HEK293 (cell line): ENCODE data around the gene CAMK2N2.

Experiments
- CTCF ChIA-PET: fragments of 350-600 bp; formaldehyde crosslinking; extraction: SDS; loops from one replicate; lab custom pipeline; 2021; ENCODE audit warnings: antibody characterized with exemption; lab: Yijun Ruan, JAX
- POLR2A ChIA-PET: fragments of 300-600 bp; formaldehyde crosslinking; extraction: SDS; loops from one replicate; lab custom pipeline; 2020; ENCODE audit warnings: antibody characterized with exemption, inconsistent platforms; lab: Yijun Ruan, JAX
- H3K27ac ChIP-seq: fragments of 200-500 bp; sonication (Bioruptor generic); 2 replicates; pipeline ENCODE4 v1.5.1; 2014; ENCODE audit warnings: low read depth, low read length, control low read depth, inconsistent platforms; ENCODE audit errors: extremely low read depth
- H3K36me3 ChIP-seq, 2 experiments: fragments of 200-500 bp in 1 of 2; sonication (Bioruptor generic) in 1 of 2; 1 replicate in 1 of 2; 2 replicates in 1 of 2; pipeline ENCODE4 v1.5.1; 2014 to 2017; ENCODE audit warnings: inconsistent platforms in 2 of 2, low read length in 2 of 2; ENCODE audit not compliant: control insufficient read depth in 2 of 2, insufficient read depth in 1 of 2
- H3K4me1 ChIP-seq: fragments of 200-500 bp; sonication (Bioruptor generic); 2 replicates; pipeline ENCODE4 v1.5.1; 2014; ENCODE audit warnings: mild to moderate bottlenecking, low read length, inconsistent platforms; ENCODE audit not compliant: control insufficient read depth, insufficient read depth
- H3K4me3 ChIP-seq: 2 replicates; pipeline ENCODE4 v1.5.1; 2011; ENCODE audit warnings: low read depth, mild to moderate bottlenecking, control low read depth, low read length, moderate library complexity
- H3K9me3 ChIP-seq: fragments of 200-500 bp; sonication (Bioruptor generic); 2 replicates; pipeline ENCODE4 v1.5.1; 2014; ENCODE audit warnings: low read depth, low read length, inconsistent platforms; ENCODE audit not compliant: control insufficient read depth, insufficient read depth
- AEBP2 ChIP-seq: fragments of 450-650 bp; formaldehyde crosslinking; IDR thresholded peaks from 2 replicates; pipeline ENCODE4 v1.5.1; 2016; ENCODE audit warnings: missing biosample characterization, missing genetic modification characterization, borderline replicate concordance
- KLF1 ChIP-seq: fragments of 450-650 bp; formaldehyde crosslinking; IDR thresholded peaks from 2 replicates; pipeline ENCODE4 v1.5.1; 2016; ENCODE audit warnings: missing biosample characterization, missing genetic modification characterization
- KLF16 ChIP-seq: fragments of 450-650 bp; formaldehyde crosslinking; IDR thresholded peaks from 2 replicates; pipeline ENCODE4 v1.5.1; 2017; ENCODE audit warnings: missing biosample characterization, missing genetic modification characterization
- KLF9 ChIP-seq: fragments of 450-650 bp; formaldehyde crosslinking; IDR thresholded peaks from 2 replicates; pipeline ENCODE4 v1.5.1; 2016; ENCODE audit warnings: missing biosample characterization, missing genetic modification characterization, low read depth
- MYNN ChIP-seq: fragments of 450-650 bp; formaldehyde crosslinking; IDR thresholded peaks from 2 replicates; pipeline ENCODE4 v1.5.1; 2016; ENCODE audit warnings: missing biosample characterization, missing genetic modification characterization, borderline replicate concordance
- SCRT1 ChIP-seq: fragments of 450-650 bp; formaldehyde crosslinking; IDR thresholded peaks from 2 replicates; pipeline ENCODE4 v1.5.1; 2016; ENCODE audit warnings: missing biosample characterization, missing genetic modification characterization, borderline replicate concordance
- SETDB1 ChIP-seq: IDR thresholded peaks from one replicate; pipeline ENCODE4 v1.6.1; 2017; ENCODE audit warnings: mild to moderate bottlenecking, low read length, moderate library complexity, mixed read lengths; ENCODE audit not compliant: insufficient read length
- SP2 ChIP-seq: fragments of 450-650 bp; formaldehyde crosslinking; IDR thresholded peaks from 2 replicates; pipeline ENCODE4 v1.5.1; 2016; ENCODE audit warnings: missing biosample characterization, missing genetic modification characterization
- SP7 ChIP-seq: fragments of 450-650 bp; formaldehyde crosslinking; IDR thresholded peaks from 2 replicates; pipeline ENCODE4 v1.5.1; 2016; ENCODE audit warnings: missing biosample characterization, missing genetic modification characterization
- TCF7L2 ChIP-seq: IDR thresholded peaks from 2 replicates; pipeline ENCODE4 v1.6.1; 2011; ENCODE audit warnings: low read depth, mild to moderate bottlenecking, inconsistent platforms, low read length, moderate library complexity, borderline replicate concordance
- ZBTB48 ChIP-seq: fragments of 450-650 bp; formaldehyde crosslinking; IDR thresholded peaks from 2 replicates; pipeline ENCODE4 v1.5.1; 2016; ENCODE audit warnings: missing biosample characterization, missing genetic modification characterization
- ZFP37 ChIP-seq: fragments of 450-650 bp; formaldehyde crosslinking; IDR thresholded peaks from 2 replicates; pipeline ENCODE4 v1.5.1; 2016; ENCODE audit warnings: missing biosample characterization, missing genetic modification characterization
- ZNF10 ChIP-seq: fragments of 450-650 bp; formaldehyde crosslinking; IDR thresholded peaks from 2 replicates; pipeline ENCODE4 v1.5.1; 2017; ENCODE audit warnings: missing biosample characterization, missing genetic modification characterization
- ZNF112 ChIP-seq: fragments of 450-650 bp; formaldehyde crosslinking; IDR thresholded peaks from 2 replicates; pipeline ENCODE4 v1.5.0; 2017; ENCODE audit warnings: missing biosample characterization, missing genetic modification characterization
- ZNF184 ChIP-seq: fragments of 450-650 bp; IDR thresholded peaks from 2 replicates; pipeline ENCODE4 v1.5.1; 2018; ENCODE audit warnings: missing biosample characterization, mild to moderate bottlenecking, missing genetic modification characterization
- ZNF202 ChIP-seq: fragments of 450-650 bp; formaldehyde crosslinking; IDR thresholded peaks from 2 replicates; pipeline ENCODE4 v1.5.1; 2016; ENCODE audit warnings: missing biosample characterization, missing genetic modification characterization, borderline replicate concordance
- ZNF302 ChIP-seq: fragments of 450-650 bp; formaldehyde crosslinking; IDR thresholded peaks from 2 replicates; pipeline ENCODE4 v1.5.1; 2016; ENCODE audit warnings: missing biosample characterization, missing genetic modification characterization, low read depth
- ZNF311 ChIP-seq: fragments of 450-650 bp; formaldehyde crosslinking; IDR thresholded peaks from 2 replicates; pipeline ENCODE4 v1.5.1; 2017; ENCODE audit warnings: missing biosample characterization, missing genetic modification characterization, borderline replicate concordance
- ZNF341 ChIP-seq: fragments of 450-650 bp; formaldehyde crosslinking; IDR thresholded peaks from 2 replicates; pipeline ENCODE4; 2016; ENCODE audit warnings: low read depth, missing biosample characterization, missing genetic modification characterization
- ZNF350 ChIP-seq: fragments of 450-650 bp; formaldehyde crosslinking; IDR thresholded peaks from 2 replicates; pipeline ENCODE4 v1.5.0; 2017; ENCODE audit warnings: missing biosample characterization, mild to moderate bottlenecking, missing genetic modification characterization
- ZNF416 ChIP-seq: fragments of 450-650 bp; formaldehyde crosslinking; IDR thresholded peaks from 2 replicates; pipeline ENCODE4 v1.5.1; 2016; ENCODE audit warnings: missing biosample characterization, missing genetic modification characterization
- ZNF623 ChIP-seq: fragments of 450-650 bp; formaldehyde crosslinking; IDR thresholded peaks from 2 replicates; pipeline ENCODE4 v1.5.1; 2016; ENCODE audit warnings: missing biosample characterization, missing genetic modification characterization
- ZNF629 ChIP-seq: fragments of 450-650 bp; formaldehyde crosslinking; IDR thresholded peaks from 2 replicates; pipeline ENCODE4 v1.5.1; 2017; ENCODE audit warnings: missing biosample characterization, missing genetic modification characterization
- ZNF664 ChIP-seq: fragments of 450-650 bp; formaldehyde crosslinking; IDR thresholded peaks from 2 replicates; pipeline ENCODE4 v1.5.1; 2016; ENCODE audit warnings: missing biosample characterization, missing genetic modification characterization
- ZNF707 ChIP-seq: fragments of 450-650 bp; formaldehyde crosslinking; IDR thresholded peaks from 2 replicates; pipeline ENCODE4 v1.5.1; 2016; ENCODE audit warnings: missing biosample characterization, missing genetic modification characterization
- ZNF776 ChIP-seq: fragments of 450-650 bp; formaldehyde crosslinking; IDR thresholded peaks from 2 replicates; pipeline ENCODE4 v1.5.0; 2017; ENCODE audit warnings: missing biosample characterization, missing genetic modification characterization, borderline replicate concordance
- ZNF792 ChIP-seq: fragments of 450-650 bp; formaldehyde crosslinking; IDR thresholded peaks from 2 replicates; pipeline ENCODE4 v1.5.1; 2016; ENCODE audit warnings: missing biosample characterization, missing genetic modification characterization
- ZNF837 ChIP-seq: fragments of 450-650 bp; formaldehyde crosslinking; IDR thresholded peaks from 2 replicates; pipeline ENCODE4 v1.5.1; 2016; ENCODE audit warnings: missing biosample characterization, missing genetic modification characterization
- ZSCAN30 ChIP-seq: fragments of 450-650 bp; IDR thresholded peaks from 2 replicates; pipeline ENCODE4 v1.5.1; 2018; ENCODE audit warnings: missing biosample characterization, mild to moderate bottlenecking, missing genetic modification characterization, moderate library complexity
- TF ChIP-seq, protein P1 (sequence below): fragments of 450-650 bp; formaldehyde crosslinking; IDR thresholded peaks from 2 replicates; pipeline ENCODE4 v1.5.1; 2016; ENCODE audit warnings: missing biosample characterization, missing genetic modification characterization
- TF ChIP-seq, protein P2 (sequence below): fragments of 450-650 bp; formaldehyde crosslinking; IDR thresholded peaks from 2 replicates; pipeline ENCODE4 v1.5.1; 2017; ENCODE audit warnings: missing biosample characterization, missing genetic modification characterization

The CAMK2N2 gene

DNA sequence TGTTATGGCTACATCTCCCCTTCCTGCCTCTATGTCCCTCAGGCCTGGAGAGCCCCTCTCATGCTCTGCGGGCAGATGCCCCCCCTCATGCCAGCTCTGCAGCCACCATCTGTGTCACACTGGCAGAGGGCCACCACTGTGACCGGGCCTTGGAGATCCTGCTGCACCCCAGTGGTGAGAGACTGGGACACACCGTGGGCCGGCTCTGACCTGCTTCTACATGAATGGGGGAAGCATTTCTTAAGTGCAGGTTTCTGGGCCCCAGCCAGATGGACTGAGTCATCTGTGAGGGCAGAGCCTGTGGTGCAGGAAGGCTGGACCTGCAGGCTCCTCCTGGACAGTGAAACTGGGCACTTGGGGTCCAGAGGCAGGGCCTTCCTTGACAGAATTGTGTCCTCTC, 27.1 kb downstream of the CAMK2N2 start (continued):
- TF ChIP-seq SP7, result no peak
- no peak for TF ChIP-seq AEBP2

DNA sequence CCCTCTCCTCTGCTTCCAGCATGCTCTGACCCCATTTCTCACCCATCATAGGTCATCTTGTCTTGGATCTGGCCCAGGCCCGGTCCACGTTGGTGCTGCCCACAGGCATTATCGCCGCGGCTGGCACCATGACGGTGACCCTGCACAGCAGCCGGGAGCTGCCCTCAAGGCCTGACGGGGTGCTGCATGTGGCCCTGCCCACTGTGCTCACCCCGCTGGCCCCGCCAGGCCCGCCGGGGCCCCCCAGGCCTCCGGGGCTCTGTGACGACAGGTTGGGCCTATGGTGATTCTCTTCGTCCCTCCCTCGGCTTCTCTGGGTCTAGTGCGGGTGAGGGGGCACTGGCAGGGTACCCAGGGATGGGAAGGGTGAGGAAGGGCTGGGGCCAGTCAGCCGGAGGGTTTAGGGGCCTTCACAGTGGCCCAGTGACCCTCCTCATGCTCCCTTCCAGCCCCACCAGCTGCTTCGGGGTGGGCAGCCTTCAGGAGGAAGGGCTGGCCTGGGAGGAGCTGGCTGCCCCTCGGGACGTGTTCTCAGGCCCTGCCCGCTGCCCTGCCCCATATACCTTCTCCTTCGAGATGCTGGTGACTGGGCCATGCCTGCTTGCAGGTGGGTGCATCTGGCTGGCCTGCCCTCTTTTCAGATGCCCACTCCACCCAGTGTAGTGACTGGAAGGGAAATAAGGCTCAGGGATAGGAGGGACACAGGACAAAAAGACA, 28.1 kb downstream of the CAMK2N2 start:
- POLR2A ChIA-PET, result no interaction called here
- Histone ChIP-seq H3K9me3 (no peaks in the 10 kb centered on the region), H3K36me3 (no peaks in the 10 kb centered on the region), H3K4me1 (no peaks in the 10 kb centered on the region), H3K27ac (no peak overlapping the region), H3K4me3 (no peak overlapping the region)
- TF ChIP-seq ZNF623 (tag by site-specific recombination), result no peak
- TF ChIP-seq, protein P1, sequence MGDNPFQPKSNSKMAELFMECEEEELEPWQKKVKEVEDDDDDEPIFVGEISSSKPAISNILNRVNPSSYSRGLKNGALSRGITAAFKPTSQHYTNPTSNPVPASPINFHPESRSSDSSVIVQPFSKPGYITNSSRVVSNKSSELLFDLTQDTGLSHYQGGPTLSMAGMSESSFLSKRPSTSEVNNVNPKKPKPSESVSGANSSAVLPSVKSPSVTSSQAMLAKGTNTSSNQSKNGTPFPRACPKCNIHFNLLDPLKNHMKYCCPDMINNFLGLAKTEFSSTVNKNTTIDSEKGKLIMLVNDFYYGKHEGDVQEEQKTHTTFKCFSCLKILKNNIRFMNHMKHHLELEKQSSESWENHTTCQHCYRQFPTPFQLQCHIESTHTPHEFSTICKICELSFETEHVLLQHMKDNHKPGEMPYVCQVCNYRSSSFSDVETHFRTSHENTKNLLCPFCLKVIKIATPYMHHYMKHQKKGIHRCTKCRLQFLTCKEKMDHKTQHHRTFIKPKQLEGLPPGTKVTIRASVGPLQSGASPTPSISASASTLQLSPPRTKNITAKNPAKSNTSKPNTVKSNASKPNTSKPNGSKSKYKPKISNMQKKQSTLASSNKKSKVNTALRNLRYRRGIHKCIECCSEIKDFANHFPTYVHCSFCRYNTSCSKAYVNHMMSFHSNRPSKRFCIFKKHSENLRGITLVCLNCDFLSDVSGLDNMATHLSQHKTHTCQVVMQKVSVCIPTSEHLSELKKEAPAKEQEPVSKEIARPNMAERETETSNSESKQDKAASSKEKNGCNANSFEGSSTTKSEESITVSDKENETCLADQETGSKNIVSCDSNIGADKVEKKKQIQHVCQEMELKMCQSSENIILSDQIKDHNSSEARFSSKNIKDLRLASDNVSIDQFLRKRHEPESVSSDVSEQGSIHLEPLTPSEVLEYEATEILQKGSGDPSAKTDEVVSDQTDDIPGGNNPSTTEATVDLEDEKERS, result no peak
- no peak for TF ChIP-seq TCF7L2
- TF ChIP-seq KLF9 (tag by site-specific recombination), result no peak
- TF ChIP-seq ZNF707, result no peak
- no peak for TF ChIP-seq SETDB1
- TF ChIP-seq ZNF341 (tag by site-specific recombination), result no peak
- TF ChIP-seq ZNF112 (tag by site-specific recombination), result no peak
- no peak for TF ChIP-seq ZNF184 (tag by site-specific recombination)
- TF ChIP-seq, protein P2, sequence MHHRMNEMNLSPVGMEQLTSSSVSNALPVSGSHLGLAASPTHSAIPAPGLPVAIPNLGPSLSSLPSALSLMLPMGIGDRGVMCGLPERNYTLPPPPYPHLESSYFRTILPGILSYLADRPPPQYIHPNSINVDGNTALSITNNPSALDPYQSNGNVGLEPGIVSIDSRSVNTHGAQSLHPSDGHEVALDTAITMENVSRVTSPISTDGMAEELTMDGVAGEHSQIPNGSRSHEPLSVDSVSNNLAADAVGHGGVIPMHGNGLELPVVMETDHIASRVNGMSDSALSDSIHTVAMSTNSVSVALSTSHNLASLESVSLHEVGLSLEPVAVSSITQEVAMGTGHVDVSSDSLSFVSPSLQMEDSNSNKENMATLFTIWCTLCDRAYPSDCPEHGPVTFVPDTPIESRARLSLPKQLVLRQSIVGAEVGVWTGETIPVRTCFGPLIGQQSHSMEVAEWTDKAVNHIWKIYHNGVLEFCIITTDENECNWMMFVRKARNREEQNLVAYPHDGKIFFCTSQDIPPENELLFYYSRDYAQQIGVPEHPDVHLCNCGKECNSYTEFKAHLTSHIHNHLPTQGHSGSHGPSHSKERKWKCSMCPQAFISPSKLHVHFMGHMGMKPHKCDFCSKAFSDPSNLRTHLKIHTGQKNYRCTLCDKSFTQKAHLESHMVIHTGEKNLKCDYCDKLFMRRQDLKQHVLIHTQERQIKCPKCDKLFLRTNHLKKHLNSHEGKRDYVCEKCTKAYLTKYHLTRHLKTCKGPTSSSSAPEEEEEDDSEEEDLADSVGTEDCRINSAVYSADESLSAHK, result no peak
- no peak for TF ChIP-seq ZNF776 (tag by site-specific recombination)
- no peak for TF ChIP-seq ZNF202
- TF ChIP-seq ZNF837, result no peak
- TF ChIP-seq ZFP37, result no peak
- no peak for TF ChIP-seq ZSCAN30 (tag by site-specific recombination)
- CTCF ChIA-PET, result no interaction called here

DNA sequence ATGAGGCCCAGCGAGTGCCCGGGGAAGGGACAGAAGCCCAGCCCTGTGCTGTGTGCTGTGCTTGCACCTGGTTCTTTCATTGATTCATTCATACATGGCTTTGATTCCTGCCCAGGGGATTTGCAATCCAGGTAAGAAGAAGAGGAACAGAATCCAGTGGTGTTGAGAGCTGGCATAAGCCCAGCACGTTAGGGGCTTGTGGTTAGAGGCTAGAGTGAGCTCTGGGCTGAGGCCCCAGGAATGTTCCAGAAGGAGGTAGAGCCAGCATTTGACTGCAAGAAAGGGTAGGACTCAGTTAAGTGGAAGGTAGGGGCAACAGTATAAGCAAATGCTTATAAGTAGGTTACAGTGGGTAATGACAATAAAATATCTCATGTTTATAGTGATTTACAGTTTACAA, 29.7 kb downstream of the CAMK2N2 start:
- Histone ChIP-seq H3K36me3 (no peaks in the 10 kb centered on the region), H3K27ac (no peak overlapping the region), H3K4me3 (no peak overlapping the region), H3K4me1 (no peaks in the 10 kb centered on the region), H3K9me3 (no peaks in the 10 kb centered on the region)
- CTCF ChIA-PET, result no interaction called here
- POLR2A ChIA-PET, result no interaction called here
- no peak for TF ChIP-seq ZNF664 (tag by site-specific recombination)
- no peak for TF ChIP-seq MYNN (tag by site-specific recombination)
- TF ChIP-seq SP2 (tag by site-specific recombination), result no peak
- no peak for TF ChIP-seq SCRT1 (tag by site-specific recombination)
- no peak for TF ChIP-seq ZNF10
- TF ChIP-seq KLF1 (tag by site-specific recombination), result no peak
- no peak for TF ChIP-seq ZNF302 (tag by site-specific recombination)
- TF ChIP-seq ZNF311 (tag by site-specific recombination), result no peak
- no peak for TF ChIP-seq ZBTB48
- TF ChIP-seq ZNF416, result no peak
- no peak for TF ChIP-seq ZNF350
- no peak for TF ChIP-seq KLF16 (tag by site-specific recombination)
- TF ChIP-seq ZNF629, result no peak
- no peak for TF ChIP-seq ZNF792 (tag by site-specific recombination)
